DMS 273 (cell line): ENCODE results near the gene CABP4.

Experiments used
- DNase-seq: peaks from one replicate; lab custom pipeline; 2025; ENCODE audit not compliant: unreplicated experiment; lab: John Stamatoyannopoulos, UW

The CABP4 gene

GRCh38 chr11:67507242-67507863, 52.2 kb downstream of the CABP4 start:
- DNase-seq = no peak

GRCh38 chr11:67507864-67508485, 52.8 kb downstream of the CABP4 start, which contains the start of gene CDK2AP2:
Gene CDK2AP2, minus strand, starts transcription at chr11:67508162. Its CDS starts 80 bp downstream, at chr11:67508082.
- DNase-seq = peak; percentile 99

- peak; percentile 97 for DNase-seq
These were observed 53.5 kb downstream of the CABP4 start for GRCh38 chr11:67508486-67509121.

- no peak for DNase-seq
These were observed 54.8 kb downstream of the CABP4 start for GRCh38 chr11:67510023-67510345.
